HG02973 (cell line): ENCODE results near the gene TEX54.
A peak's percentile ranks its signal among the peaks of the same experiment; 100 is the strongest.

ENCODE experiments used
- ATAC-seq: cut with Tn5 transposase; IDR thresholded peaks from one replicate; pipeline ENCODE4 v1.9.1; 2021; ENCODE audit warnings: moderate library complexity; ENCODE audit not compliant: unreplicated experiment

The TEX54 gene

GRCh38 chr11:62789576-62789975 lies 43.1 kb downstream of the TEX54 start:
- ATAC-seq, result no peak

- no peak for ATAC-seq
These were observed 43.6 kb downstream of the TEX54 start for GRCh38 chr11:62788991-62789390.

DNA sequence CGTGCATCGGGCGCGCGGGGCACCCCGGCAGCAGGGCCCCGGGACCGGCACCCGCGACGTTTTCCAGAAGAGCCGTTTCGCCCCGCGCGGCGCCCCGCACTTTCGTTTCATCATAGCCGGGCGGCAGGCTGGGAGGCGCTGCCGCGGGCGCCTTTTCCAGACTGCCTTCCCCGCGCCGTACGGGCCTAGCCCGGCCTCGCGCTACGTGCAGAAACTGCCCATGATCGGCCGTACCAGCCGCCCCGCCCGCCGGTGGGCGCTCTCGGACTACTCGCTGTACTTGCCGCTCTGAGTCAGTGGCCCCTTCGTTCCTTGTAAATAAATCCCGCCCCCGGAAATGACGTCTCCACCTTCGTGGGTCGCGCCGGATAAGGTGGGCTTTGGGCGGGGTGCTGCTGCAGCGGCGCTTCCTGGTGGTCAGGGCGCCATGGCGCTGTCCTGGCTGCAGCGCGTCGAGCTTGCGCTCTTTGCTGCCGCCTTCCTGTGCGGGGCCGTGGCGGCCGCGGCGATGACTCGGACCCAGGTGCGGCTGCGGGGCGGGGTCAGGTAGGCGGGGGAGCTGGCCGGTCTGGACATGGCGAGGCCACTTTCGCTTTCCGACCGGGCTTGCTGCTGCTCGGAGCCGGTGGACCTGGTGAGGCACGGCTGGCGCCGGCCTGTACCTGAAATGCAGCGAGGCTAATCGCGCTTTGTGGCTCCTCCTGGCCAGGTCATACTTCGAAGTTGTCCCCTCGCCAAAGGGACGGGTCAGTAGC lies 45.5 kb downstream of the TEX54 start, which contains the start of gene TMEM179B:
Gene TMEM179B (plus strand): TSS at position 398 of the 755 bp plus-strand sequence. CDS start 30 bp downstream, at position 428.
- peak; percentile 45 for ATAC-seq

DNA sequence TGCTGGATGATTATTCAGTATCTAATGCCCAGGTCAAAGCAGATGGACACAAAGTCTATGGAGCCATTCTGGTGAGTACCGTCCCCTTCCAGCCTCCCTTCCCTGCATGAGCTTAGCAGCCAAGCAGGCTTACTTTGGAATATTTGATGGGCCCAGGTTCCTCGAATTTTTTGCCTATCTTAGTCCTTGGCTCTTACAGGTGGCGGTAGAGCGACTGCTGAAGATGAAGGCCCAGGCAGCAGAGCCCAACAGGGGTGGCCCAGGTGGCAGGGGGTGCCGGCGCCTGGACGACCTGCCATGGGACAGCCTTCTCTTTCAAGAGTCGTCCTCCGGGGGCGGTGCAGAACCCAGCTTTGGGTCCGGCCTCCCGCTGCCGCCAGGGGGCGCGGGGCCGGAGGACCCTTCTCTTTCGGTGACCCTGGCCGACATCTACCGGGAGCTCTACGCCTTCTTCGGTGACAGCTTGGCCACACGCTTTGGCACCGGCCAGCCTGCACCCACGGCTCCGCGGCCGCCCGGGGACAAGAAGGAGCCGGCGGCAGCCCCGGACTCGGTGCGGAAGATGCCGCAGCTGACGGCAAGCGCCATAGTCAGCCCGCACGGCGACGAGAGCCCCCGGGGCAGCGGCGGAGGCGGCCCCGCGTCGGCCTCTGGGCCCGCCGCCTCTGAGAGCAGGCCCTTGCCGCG lies 46.2 kb downstream of the TEX54 start:
- ATAC-seq, result peak; percentile 64

DNA sequence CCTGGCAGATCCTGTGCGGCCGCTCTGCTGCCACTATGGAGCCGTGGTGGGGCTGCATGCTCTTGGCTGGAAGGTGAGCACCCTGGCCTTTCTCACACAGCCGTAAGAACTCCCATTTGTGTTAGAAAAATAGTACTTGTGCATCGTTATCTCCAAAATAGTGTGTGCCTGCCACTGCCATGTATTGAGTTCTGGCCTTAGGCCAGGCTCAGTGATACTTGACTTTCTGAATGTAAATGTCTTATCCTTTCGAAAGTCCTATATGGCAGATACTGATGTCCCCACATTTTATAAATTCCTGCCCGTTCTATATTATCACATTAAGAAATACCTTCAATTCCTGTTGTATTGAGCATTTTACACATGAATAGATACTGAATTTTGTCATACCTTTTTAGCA lies 49.9 kb downstream of the TEX54 start:
- no peak for ATAC-seq
